Mesendoderm (in vitro differentiated cells): ENCODE measurements around the gene MMP21.
A peak's percentile ranks its signal among the peaks of the same experiment; 100 is the strongest.

ENCODE experiments used
- DNase-seq: peaks from one replicate; pipeline ENCODE4 v3.0.0; 2013
- H2AK5ac ChIP-seq: 2 replicates; pipeline ENCODE4 v1.6.1; 2013; ENCODE audit warnings: low read length, inconsistent platforms
- H2BK120ac ChIP-seq: 2 replicates; pipeline ENCODE4 v1.6.1; 2013; ENCODE audit warnings: low read depth, mild to moderate bottlenecking, low read length, moderate library complexity, mixed read lengths
- H2BK15ac ChIP-seq: replicated peaks from 2 replicates; pipeline ENCODE4 v1.6.1; 2013; ENCODE audit warnings: low read depth, mild to moderate bottlenecking, moderate library complexity
- H2BK5ac ChIP-seq: 2 replicates; pipeline ENCODE4 v1.6.1; 2013; ENCODE audit warnings: low read length, inconsistent platforms
- H3K18ac ChIP-seq: 2 replicates; pipeline ENCODE4 v1.6.1; 2013; ENCODE audit warnings: mild to moderate bottlenecking, low read length, mixed read lengths
- H3K23ac ChIP-seq: one replicate; pipeline ENCODE4 v1.6.1; 2013; ENCODE audit warnings: low read length
- H3K27ac ChIP-seq: 2 replicates; pipeline ENCODE4 v1.5.1; 2013; ENCODE audit warnings: low read depth, mild to moderate bottlenecking, inconsistent platforms, low read length, moderate library complexity
- H3K27me3 ChIP-seq: 2 replicates; pipeline ENCODE4 v1.6.1; 2013; ENCODE audit warnings: low read length, control low read depth, mild to moderate bottlenecking, inconsistent platforms; ENCODE audit not compliant: insufficient read depth, poor library complexity
- H3K36me3 ChIP-seq: 2 replicates; pipeline ENCODE4 v1.6.1; 2013; ENCODE audit warnings: low read length, inconsistent platforms; ENCODE audit not compliant: control insufficient read depth, insufficient read depth
- H3K4ac ChIP-seq: one replicate; pipeline ENCODE4 v1.6.1; 2013; ENCODE audit warnings: low read depth, mild to moderate bottlenecking, low read length, moderate library complexity
- H3K4me1 ChIP-seq: 2 replicates; pipeline ENCODE4 v1.6.1; 2013; ENCODE audit warnings: low read depth, low read length, inconsistent platforms; ENCODE audit not compliant: control insufficient read depth
- H3K4me2 ChIP-seq: 2 replicates; pipeline ENCODE4 v1.6.1; 2013; ENCODE audit warnings: low read length
- H3K4me3 ChIP-seq: 2 replicates; pipeline ENCODE4 v1.5.1; 2013; ENCODE audit warnings: mild to moderate bottlenecking, low read length
- H3K56ac ChIP-seq: one replicate; pipeline ENCODE4 v1.6.1; 2013; ENCODE audit warnings: low read length
- H3K79me1 ChIP-seq: 2 replicates; pipeline ENCODE4 v1.6.1; 2013; ENCODE audit warnings: low read length, inconsistent platforms
- H3K79me2 ChIP-seq: 2 replicates; pipeline ENCODE4 v1.6.1; 2013; ENCODE audit warnings: mild to moderate bottlenecking, low read length; ENCODE audit not compliant: control insufficient read depth, insufficient read depth
- H3K9ac ChIP-seq: 2 replicates; pipeline ENCODE4 v1.6.1; 2013; ENCODE audit warnings: low read length, inconsistent platforms
- H4K5ac ChIP-seq: one replicate; pipeline ENCODE4 v1.6.1; 2013; ENCODE audit warnings: low read length
- H4K8ac ChIP-seq: one replicate; pipeline ENCODE4 v1.6.1; 2013; ENCODE audit warnings: low read depth, mild to moderate bottlenecking, control low read depth, low read length, moderate library complexity
- WGBS: extraction: QIAGEN DNeasy Blood & Tissue Kit; methylation state at CpG from one replicate; pipeline ENCODE4 v1.1.7; 2013; ENCODE audit warnings: low lambda C conversion rate, missing lambda C conversion rate; ENCODE audit not compliant: insufficient coverage; ENCODE audit errors: extremely low coverage; 5-methylcytosine and 5-hydroxymethylcytosine counted together

Gene MMP21

DNA sequence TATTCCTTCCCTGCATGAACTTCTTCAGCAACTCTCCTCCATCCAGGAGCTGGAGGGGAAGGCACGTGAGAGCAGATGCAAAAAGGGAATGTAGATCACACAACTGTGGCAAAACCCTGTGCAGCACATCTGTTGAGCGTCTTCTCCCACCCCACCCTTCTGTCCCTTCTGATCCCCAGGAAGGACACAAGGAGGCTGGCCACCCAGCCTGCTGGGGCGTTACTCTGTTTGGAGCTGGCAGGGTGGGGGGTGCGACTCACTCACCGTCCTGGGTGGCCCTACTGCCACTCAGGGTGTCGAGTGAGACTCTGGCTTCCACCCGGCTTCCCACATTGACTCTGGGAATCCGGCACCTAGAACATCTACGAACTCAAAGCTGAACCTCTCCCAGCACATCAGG lies 10.2 kb upstream of the MMP21 start:
- Histone ChIP-seq H3K9ac (no peak overlapping the region), H3K4me2 (no peak overlapping the region), H3K23ac (no peak overlapping the region), H3K18ac (no peak overlapping the region), H2AK5ac (no peak overlapping the region), H2BK15ac (no peak overlapping the region), H3K27ac (no peak overlapping the region), H3K4me3 (no peak overlapping the region), H2BK120ac (no peak overlapping the region), H3K27me3 (no peaks in the 10 kb centered on the region), H3K4ac (no peak overlapping the region), H3K4me1 (no peaks in the 10 kb centered on the region), H4K8ac (no peak overlapping the region), H4K5ac (no peak overlapping the region), H3K79me1 (no peaks in the 10 kb centered on the region), H3K36me3 (no peaks in the 10 kb centered on the region), H2BK5ac (no peak overlapping the region), H3K79me2 (no peaks in the 10 kb centered on the region), H3K56ac (no peak overlapping the region)
- WGBS: no CpG with 5 or more reads among the region's 9 CpGs
- no peak for DNase-seq

DNA sequence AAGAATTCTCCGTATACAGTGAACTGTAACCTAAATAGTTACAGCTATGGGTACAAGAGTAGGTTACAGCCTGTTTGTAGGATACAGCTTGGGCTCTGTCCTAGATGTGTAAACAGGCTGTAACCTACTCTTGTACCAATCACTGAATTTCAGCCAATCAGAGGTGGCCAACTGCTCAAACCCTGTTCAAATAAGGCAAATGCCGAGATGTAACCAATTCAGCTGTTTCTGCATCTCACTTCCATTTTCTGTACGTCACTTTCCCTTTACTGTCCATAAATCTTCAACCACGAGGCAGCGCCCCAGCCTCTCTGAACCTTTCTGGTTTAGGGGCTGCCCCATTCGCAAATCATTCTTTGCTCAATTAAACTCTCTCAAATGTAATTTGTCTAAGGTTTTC lies 8.3 kb upstream of the MMP21 start:
- no peak overlapping the region for H3K56ac ChIP-seq
- H3K4me2 ChIP-seq: no peak overlapping the region
- WGBS: no CpG with 5 or more reads among the region's 6 CpGs
- no peak overlapping the region for H3K9ac ChIP-seq
- no peaks in the 10 kb centered on the region for H3K36me3 ChIP-seq
- no peak overlapping the region for H2BK120ac ChIP-seq
- H4K8ac ChIP-seq: no peak overlapping the region
- no peaks in the 10 kb centered on the region for H3K79me2 ChIP-seq
- no peak overlapping the region for H3K4me3 ChIP-seq
- H3K27ac ChIP-seq: no peak overlapping the region
- no peak overlapping the region for H2BK15ac ChIP-seq
- H3K4ac ChIP-seq: no peak overlapping the region
- no peak overlapping the region for H4K5ac ChIP-seq
- no peaks in the 10 kb centered on the region for H3K27me3 ChIP-seq
- H3K23ac ChIP-seq: no peak overlapping the region
- no peak overlapping the region for H2BK5ac ChIP-seq
- no peaks in the 10 kb centered on the region for H3K4me1 ChIP-seq
- H2AK5ac ChIP-seq: no peak overlapping the region
- no peak for DNase-seq
- no peak overlapping the region for H3K18ac ChIP-seq
- no peaks in the 10 kb centered on the region for H3K79me1 ChIP-seq

DNA sequence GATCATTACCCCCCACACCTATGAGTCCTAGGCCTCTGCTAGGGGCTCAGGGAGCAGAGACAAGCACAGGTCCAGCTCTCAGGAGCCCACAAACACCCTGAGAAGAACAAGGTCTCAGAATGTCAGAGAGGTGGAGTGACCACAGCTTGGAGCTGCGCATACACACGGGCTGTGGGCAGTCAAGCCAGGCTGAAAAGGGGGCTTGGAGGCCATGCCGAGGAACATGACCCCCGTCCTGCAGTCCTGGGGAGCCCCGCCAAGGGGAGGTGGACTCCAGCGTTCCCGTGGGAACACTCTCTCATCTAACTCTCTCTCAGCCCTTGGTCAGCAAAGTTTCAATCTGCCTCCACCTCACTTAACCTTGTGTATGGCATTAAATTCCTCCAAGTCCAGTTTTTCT lies 7.8 kb upstream of the MMP21 start:
- Histone ChIP-seq H3K56ac (no peak overlapping the region), H3K23ac (no peak overlapping the region), H3K4me2 (no peak overlapping the region), H3K36me3 (no peaks in the 10 kb centered on the region), H4K5ac (no peak overlapping the region), H3K4me3 (no peak overlapping the region), H2BK120ac (no peak overlapping the region), H3K79me1 (no peaks in the 10 kb centered on the region), H2BK15ac (no peak overlapping the region), H3K9ac (no peak overlapping the region), H4K8ac (no peak overlapping the region), H2BK5ac (no peak overlapping the region), H3K4ac (no peak overlapping the region), H3K4me1 (no peaks in the 10 kb centered on the region), H3K18ac (no peak overlapping the region), H2AK5ac (no peak overlapping the region), H3K27ac (no peak overlapping the region), H3K79me2 (no peaks in the 10 kb centered on the region), H3K27me3 (no peaks in the 10 kb centered on the region)
- no CpG with 5 or more reads among the region's 7 CpGs for WGBS
- no peak for DNase-seq

GRCh38 chr10:125782616-125783015 lies 7.0 kb upstream of the MMP21 start:
- H3K79me1 ChIP-seq: no peaks in the 10 kb centered on the region
- DNase-seq: peak; percentile 18

GRCh38 chr10:125782054-125782453 lies 6.4 kb upstream of the MMP21 start:
- no peak overlapping the region for H4K5ac ChIP-seq
- H2BK5ac ChIP-seq: no peak overlapping the region
- no peak overlapping the region for H3K4me3 ChIP-seq
- H3K9ac ChIP-seq: no peak overlapping the region
- H3K4me2 ChIP-seq: no peak overlapping the region
- H2BK120ac ChIP-seq: no peak overlapping the region
- H3K56ac ChIP-seq: no peak overlapping the region
- H3K4ac ChIP-seq: no peak overlapping the region
- H3K27me3 ChIP-seq: no peaks in the 10 kb centered on the region
- no peaks in the 10 kb centered on the region for H3K36me3 ChIP-seq
- no peak overlapping the region for H2BK15ac ChIP-seq
- no peak overlapping the region for H3K23ac ChIP-seq
- H3K4me1 ChIP-seq: no peaks in the 10 kb centered on the region
- no peak overlapping the region for H3K18ac ChIP-seq
- no peaks in the 10 kb centered on the region for H3K79me2 ChIP-seq
- H4K8ac ChIP-seq: no peak overlapping the region
- no CpG with 5 or more reads among the region's 11 CpGs for WGBS
- H2AK5ac ChIP-seq: no peak overlapping the region
- H3K27ac ChIP-seq: no peak overlapping the region
- peak; percentile 8 for DNase-seq
- no peaks in the 10 kb centered on the region for H3K79me1 ChIP-seq

More at GRCh38 chr10:125782616-125783015, 7.0 kb upstream of the MMP21 start:
- H4K8ac ChIP-seq: no peak overlapping the region
- no peaks in the 10 kb centered on the region for H3K36me3 ChIP-seq
- no peak overlapping the region for H2BK5ac ChIP-seq
- no peak overlapping the region for H4K5ac ChIP-seq
- H2BK120ac ChIP-seq: no peak overlapping the region
- no peak overlapping the region for H2AK5ac ChIP-seq
- H3K23ac ChIP-seq: no peak overlapping the region
- H3K18ac ChIP-seq: no peak overlapping the region
- H3K27ac ChIP-seq: no peak overlapping the region
- no peaks in the 10 kb centered on the region for H3K4me1 ChIP-seq
- no peak overlapping the region for H2BK15ac ChIP-seq
- H3K79me2 ChIP-seq: no peaks in the 10 kb centered on the region
- no peaks in the 10 kb centered on the region for H3K27me3 ChIP-seq
- WGBS: no CpG with 5 or more reads among the region's 11 CpGs
- H3K9ac ChIP-seq: no peak overlapping the region
- no peak overlapping the region for H3K56ac ChIP-seq
- no peak overlapping the region for H3K4me3 ChIP-seq
- no peak overlapping the region for H3K4me2 ChIP-seq
- no peak overlapping the region for H3K4ac ChIP-seq

DNA sequence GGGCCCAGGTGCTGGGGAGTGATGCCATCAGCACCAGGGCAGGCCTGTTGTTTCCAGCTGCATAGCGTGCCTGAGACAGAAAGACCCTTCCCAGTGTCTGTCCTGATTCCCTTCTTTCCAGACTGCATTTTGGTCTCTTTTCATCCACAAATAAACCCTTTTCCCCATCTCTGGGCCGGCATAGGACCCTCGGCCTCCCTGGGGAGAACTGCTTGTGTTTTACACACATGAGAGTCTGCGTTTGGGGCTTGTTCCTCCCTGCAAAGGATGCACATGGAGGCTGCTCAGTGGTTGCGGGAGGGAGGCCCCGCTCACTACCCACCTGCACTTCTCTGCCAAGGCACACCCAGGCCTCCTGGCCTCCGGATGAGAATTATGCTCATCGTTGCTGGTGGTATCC lies 5.8 kb upstream of the MMP21 start:
- Histone ChIP-seq H4K8ac (no peak overlapping the region), H3K4me3 (no peak overlapping the region), H3K27me3 (no peaks in the 10 kb centered on the region), H3K4me1 (no peaks in the 10 kb centered on the region), H2BK5ac (no peak overlapping the region), H3K79me1 (no peaks in the 10 kb centered on the region), H3K27ac (no peak overlapping the region), H2AK5ac (no peak overlapping the region), H3K79me2 (no peaks in the 10 kb centered on the region), H3K4ac (no peak overlapping the region), H4K5ac (no peak overlapping the region), H3K56ac (no peak overlapping the region), H3K36me3 (no peaks in the 10 kb centered on the region), H3K9ac (no peak overlapping the region), H3K4me2 (no peak overlapping the region), H3K18ac (no peak overlapping the region), H3K23ac (no peak overlapping the region), H2BK15ac (no peak overlapping the region), H2BK120ac (no peak overlapping the region)
- no CpG with 5 or more reads among the region's 8 CpGs for WGBS
- no peak for DNase-seq
